ENCODE measurements around the gene BICRA.

GRCh38 chr19:47725759-47726401 is 116.9 kb downstream of the BICRA start:
- TF ChIP-seq CTCF (optimal IDR thresholded peaks at IDR 0.05 in 1 of 3, IDR thresholded peaks at IDR 0.05 in 1 of 3, conservative IDR thresholded peaks at IDR 0.05 in 1 of 3; ENCODE audit: extremely low read depth in 1 of 3, insufficient read depth in 2 of 3, low read length in 3 of 3) (no peak), EZH2 (IDR thresholded peaks at IDR 0.05; ENCODE audit: low read length) (no peak)

All from keratinocyte (primary cell).